ENCODE results near the gene RTEL1.
A peak's percentile ranks its signal among the peaks of the same experiment; 100 is the strongest.
"Not testable (repeated sequence)": the region's sequence is repeated elsewhere in the genome, so short reads cannot be mapped to it uniquely, and the experiment has no call there.

Gene RTEL1

DNA sequence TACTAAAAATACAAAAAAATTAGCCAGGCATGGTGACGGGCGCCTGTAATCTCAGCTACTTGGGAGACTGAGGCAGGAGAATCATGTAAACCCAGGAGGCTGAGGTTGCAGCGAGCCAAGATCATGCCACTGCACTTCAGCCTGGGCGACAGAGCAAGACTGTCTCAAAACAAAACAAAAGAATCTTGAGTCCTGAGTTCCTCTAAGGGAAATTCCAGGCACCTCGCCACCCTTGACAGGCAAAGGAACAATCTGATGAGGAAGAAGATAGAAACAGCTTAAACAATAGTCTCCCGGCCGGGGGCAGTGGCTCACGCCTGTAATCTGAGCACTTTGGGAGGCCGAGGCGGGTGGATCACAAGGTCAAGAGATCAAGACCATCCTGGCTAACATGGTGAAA, 26.7 kb upstream of the RTEL1 start:
- not testable (repeated sequence) for H3K9me3 ChIP-seq (ENCODE audit: insufficient read depth, low read depth, low read length); H3K4me1 ChIP-seq (ENCODE audit: insufficient read depth, low read length); H3K9ac ChIP-seq (ENCODE audit: low read depth, low read length); H3K36me3 ChIP-seq (ENCODE audit: insufficient read depth, low read depth, low read length); H3K4me3 ChIP-seq (ENCODE audit: low read length); H3K27ac ChIP-seq (ENCODE audit: low read length); H3K27me3 ChIP-seq (ENCODE audit: insufficient read depth, low read length)

DNA sequence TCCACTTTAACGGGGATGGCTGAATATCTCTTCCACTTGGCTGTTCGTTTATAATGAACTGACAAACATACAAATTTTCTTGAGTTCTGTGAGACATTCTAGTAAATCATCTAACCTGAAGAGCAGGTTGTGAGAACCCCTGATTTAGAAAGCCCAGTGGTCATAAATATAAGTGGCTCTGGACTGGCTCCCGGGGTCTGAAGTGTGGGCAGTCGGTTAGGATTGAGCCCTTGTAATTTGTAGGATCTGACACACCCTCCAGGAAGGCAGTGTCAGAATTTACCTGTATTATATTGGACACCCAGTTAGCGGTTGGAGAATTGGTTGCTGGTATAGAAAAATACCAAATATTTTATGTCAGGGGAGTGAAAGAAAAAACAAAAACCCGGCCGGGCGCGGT, 24.4 kb upstream of the RTEL1 start:
- Histone ChIP-seq H3K36me3 (ENCODE audit: insufficient read depth, low read depth, low read length) (no peaks in the 10 kb centered on the region), H3K27ac (ENCODE audit: low read length) (no peak overlapping the region), H3K4me3 (ENCODE audit: low read length) (no peak overlapping the region), H3K9me3 (ENCODE audit: insufficient read depth, low read depth, low read length) (no peaks in the 10 kb centered on the region), H3K27me3 (ENCODE audit: insufficient read depth, low read length) (no peaks in the 10 kb centered on the region), H3K4me1 (ENCODE audit: insufficient read depth, low read length) (no peaks in the 10 kb centered on the region), H3K9ac (ENCODE audit: low read depth, low read length) (no peak overlapping the region)

DNA sequence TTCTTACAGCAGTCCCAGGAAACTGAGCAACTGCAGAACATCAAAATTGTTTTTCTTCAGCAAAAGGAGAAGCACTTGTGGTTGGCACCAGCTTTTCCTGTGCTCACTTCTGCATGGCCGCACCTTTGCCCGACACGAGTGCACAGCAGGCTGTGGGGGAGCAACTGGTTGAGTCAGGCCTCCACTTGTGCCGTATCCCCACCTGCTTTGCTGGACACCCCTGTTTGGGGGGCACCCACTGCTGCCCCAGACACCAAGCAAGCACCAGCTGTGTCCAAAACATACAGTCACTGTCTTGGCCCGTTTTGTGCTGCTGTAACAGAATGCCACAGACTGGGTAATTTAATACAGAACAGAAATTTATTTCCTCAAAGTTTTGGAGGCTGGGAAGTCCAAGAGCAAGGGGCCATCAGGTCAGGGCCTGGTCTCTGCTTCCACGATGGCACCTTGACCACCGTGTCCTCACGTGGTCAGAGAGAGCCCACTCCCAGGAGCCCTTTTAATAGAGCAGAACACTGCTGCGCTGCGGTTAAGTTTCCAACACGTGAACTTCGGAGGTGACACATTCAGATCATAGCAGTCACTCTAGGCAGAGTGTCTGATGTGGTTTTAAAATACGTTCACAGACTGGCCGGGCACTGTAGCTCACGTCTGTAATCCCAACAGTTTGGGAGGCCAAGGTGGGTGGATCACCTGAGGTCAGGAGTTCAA, 22.5 kb upstream of the RTEL1 start:
- Histone ChIP-seq H3K27ac (ENCODE audit: low read length) (no peak overlapping the region), H3K36me3 (ENCODE audit: insufficient read depth, low read depth, low read length) (no peaks in the 10 kb centered on the region), H3K9me3 (ENCODE audit: insufficient read depth, low read depth, low read length) (no peaks in the 10 kb centered on the region), H3K4me3 (ENCODE audit: low read length) (no peak overlapping the region), H3K27me3 (ENCODE audit: insufficient read depth, low read length) (no peaks in the 10 kb centered on the region), H3K4me1 (ENCODE audit: insufficient read depth, low read length) (no peaks in the 10 kb centered on the region), H3K9ac (ENCODE audit: low read depth, low read length) (no peak overlapping the region)

DNA sequence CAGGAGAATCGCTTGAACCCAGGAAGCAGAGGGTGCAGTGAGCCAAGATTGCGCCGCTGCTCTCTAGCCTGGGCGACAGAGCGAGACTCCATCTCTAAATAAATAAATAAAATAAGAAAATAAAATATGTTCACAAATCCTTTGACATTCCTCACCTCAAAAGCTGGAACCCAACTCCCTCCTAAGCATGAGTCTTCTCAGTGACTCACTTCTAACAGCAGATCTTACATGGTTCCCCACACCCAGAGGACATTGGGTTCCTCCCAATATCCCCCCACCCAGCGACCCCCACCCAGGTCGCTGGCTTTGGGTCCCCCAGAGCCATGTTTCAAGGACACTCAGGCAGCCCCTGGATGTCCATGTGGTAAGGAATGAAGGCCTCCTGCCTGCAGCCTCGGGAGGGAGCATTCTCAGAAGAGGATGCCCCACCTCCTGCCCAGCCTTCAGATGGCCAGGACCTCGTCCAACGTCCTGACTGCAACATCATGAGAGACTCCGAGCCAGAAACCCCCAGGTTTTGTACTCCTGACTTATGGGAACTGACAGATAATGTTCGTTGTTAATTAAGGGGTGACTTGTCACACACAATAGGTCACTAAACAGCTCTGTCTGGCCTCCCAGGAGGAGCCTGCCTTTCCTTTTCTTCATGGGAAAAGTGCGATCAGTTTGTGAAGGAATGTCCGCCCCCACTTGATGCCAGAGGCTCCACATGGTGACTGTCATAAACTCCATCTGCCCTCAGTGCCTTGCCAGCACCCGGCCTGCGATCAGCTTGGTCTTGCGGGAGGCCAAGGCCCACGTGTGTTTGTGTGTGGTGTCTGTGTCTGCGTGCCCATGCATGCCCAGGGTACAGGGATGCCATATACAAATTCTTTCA, 21.1 kb upstream of the RTEL1 start:
- no peaks in the 10 kb centered on the region for H3K4me1 ChIP-seq (ENCODE audit: insufficient read depth, low read length)
- no peak overlapping the region for H3K9ac ChIP-seq (ENCODE audit: low read depth, low read length)
- no peaks in the 10 kb centered on the region for H3K36me3 ChIP-seq (ENCODE audit: insufficient read depth, low read depth, low read length)
- H3K9me3 ChIP-seq (ENCODE audit: insufficient read depth, low read depth, low read length): no peaks in the 10 kb centered on the region
- no peaks in the 10 kb centered on the region for H3K27me3 ChIP-seq (ENCODE audit: insufficient read depth, low read length)
- no peak overlapping the region for H3K27ac ChIP-seq (ENCODE audit: low read length)
- no peak overlapping the region for H3K4me3 ChIP-seq (ENCODE audit: low read length)

DNA sequence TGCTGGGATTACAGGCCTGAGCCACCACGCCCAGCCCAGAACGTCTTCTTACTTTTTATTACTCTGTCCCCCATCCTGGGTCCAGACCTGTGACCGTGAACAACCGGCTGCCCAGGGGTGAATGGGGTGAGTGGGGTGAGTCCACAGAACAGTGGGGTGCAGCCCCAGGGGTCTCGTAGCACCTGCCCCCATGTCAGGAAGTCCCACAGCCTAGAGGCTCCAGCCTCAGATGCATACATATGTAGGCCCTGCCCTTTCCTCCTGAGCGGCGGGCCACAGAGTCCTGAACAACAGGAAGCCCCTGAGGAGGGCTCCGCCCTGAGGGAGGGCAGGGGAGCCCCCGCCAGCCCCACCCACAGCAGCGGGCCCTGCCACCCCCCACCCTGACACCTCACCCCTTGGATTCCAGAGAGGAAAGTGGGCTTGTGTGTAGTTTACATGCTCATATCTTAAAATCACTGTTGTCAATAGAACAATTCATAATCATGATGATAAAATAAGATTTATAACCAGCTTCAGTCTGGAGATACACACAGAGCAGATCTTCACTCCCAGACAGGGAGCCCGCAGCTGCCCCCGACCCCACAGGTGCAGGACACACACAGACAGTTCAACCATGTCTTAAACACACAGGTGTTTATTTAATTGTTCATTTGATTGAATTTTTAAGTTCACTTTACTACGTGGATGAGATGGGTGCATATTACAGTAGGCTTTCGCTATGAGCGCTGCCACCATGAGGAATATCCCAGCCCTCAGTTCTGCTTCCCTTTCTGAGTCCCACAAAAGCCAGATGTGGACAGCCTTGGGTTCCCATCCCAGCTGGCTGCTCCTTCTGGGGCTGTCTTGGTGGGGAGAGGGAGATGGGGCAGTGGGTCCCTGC, 18.8 kb upstream of the RTEL1 start:
- H3K9ac ChIP-seq (ENCODE audit: low read depth, low read length): no peak overlapping the region

DNA sequence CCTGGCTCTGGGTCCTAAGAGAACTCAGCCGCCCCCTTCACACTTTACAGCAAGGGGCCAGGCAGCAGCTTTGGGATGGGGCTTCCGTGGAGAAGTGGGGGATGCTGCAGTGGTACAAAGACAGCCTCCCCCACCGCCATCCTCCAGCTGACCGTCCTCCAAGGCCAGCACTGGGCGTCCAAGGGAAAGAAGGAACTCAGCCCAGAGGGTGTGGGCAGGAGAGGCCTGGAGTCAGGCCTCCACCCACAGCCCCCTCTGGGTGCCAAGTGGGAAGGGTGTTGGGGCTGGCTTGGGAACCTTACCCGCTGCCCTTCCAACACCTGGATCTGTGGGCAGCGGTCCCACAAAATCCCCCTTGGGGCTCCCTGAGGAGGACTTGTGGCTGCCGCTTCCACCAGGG, 18.0 kb upstream of the RTEL1 start:
- no peak overlapping the region for H3K9ac ChIP-seq (ENCODE audit: low read depth, low read length)
- H3K4me3 ChIP-seq (ENCODE audit: low read length): no peak overlapping the region
- H3K36me3 ChIP-seq (ENCODE audit: insufficient read depth, low read depth, low read length): no peaks in the 10 kb centered on the region
- no peak overlapping the region for H3K27ac ChIP-seq (ENCODE audit: low read length)
- no peaks in the 10 kb centered on the region for H3K4me1 ChIP-seq (ENCODE audit: insufficient read depth, low read length)
- no peaks in the 10 kb centered on the region for H3K27me3 ChIP-seq (ENCODE audit: insufficient read depth, low read length)
- H3K9me3 ChIP-seq (ENCODE audit: insufficient read depth, low read depth, low read length): no peaks in the 10 kb centered on the region

More for the DNA sequence above, 18.8 kb upstream of the RTEL1 start:
- H3K4me3 ChIP-seq (ENCODE audit: low read length): no peak overlapping the region
- H3K4me1 ChIP-seq (ENCODE audit: insufficient read depth, low read length): no peaks in the 10 kb centered on the region
- no peak overlapping the region for H3K27ac ChIP-seq (ENCODE audit: low read length)
- no peaks in the 10 kb centered on the region for H3K36me3 ChIP-seq (ENCODE audit: insufficient read depth, low read depth, low read length)
- no peaks in the 10 kb centered on the region for H3K27me3 ChIP-seq (ENCODE audit: insufficient read depth, low read length)
- H3K9me3 ChIP-seq (ENCODE audit: insufficient read depth, low read depth, low read length): no peaks in the 10 kb centered on the region

DNA sequence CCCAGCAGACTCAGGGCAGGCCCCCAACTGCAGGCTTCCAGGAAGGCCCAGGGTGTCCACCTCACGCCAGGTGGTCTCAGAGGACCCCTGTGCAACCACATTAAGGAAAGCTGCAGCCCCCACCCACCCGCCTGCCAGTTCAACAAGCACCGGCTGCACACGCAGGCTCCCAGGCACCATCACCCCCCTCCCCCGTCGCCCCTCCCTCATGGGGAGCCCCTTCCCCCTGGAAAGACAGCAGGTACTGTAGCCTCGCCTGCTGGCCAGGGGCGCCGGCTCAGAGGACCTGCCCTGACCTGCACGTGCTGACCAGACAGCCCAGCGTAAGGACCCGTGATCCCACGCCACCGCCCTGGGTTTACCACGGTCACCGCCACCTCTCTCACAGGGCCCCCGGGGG, 17.4 kb upstream of the RTEL1 start:
- not testable (repeated sequence) for H3K27me3 ChIP-seq (ENCODE audit: insufficient read depth, low read length); H3K4me1 ChIP-seq (ENCODE audit: insufficient read depth, low read length); H3K36me3 ChIP-seq (ENCODE audit: insufficient read depth, low read depth, low read length); H3K27ac ChIP-seq (ENCODE audit: low read length); H3K9ac ChIP-seq (ENCODE audit: low read depth, low read length); H3K4me3 ChIP-seq (ENCODE audit: low read length); H3K9me3 ChIP-seq (ENCODE audit: insufficient read depth, low read depth, low read length)

DNA sequence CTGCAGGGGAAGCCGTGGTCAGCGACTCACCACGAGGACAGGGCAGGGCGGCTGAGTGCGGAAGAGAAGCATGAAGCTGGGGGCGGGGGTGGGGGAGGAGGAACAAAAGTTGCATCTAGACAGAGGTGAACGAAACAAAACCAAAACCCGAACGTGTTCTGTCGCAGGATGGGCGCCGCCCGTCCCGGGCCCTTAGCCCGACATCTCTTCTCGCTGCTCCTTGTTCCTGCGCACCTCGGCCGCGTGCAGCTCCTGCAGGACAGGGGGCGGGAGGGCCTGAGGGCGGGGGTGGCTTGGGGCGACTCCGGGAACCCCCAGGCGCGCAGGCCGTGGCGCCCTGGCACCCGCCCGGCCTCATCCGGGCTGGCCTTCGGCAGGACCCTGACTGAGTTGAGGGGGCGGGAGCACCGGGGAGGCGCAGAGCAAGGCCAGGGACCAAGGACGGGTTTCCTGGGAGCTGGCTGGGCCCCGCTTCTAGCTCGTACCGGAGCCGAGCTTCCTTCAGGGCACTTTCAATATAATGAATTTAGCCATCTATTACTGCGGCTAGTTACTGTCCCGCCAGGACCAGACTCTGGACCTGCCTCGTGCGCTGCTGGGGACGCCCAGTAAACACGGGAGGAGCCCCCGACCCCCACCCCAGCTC, 16.8 kb upstream of the RTEL1 start:
- Histone ChIP-seq H3K4me1 (ENCODE audit: insufficient read depth, low read length) (no peaks in the 10 kb centered on the region), H3K9me3 (ENCODE audit: insufficient read depth, low read depth, low read length) (no peaks in the 10 kb centered on the region), H3K4me3 (ENCODE audit: low read length) (peak overlapping the region; percentile 57; the same call in 1 of the 2 replicates), H3K27me3 (ENCODE audit: insufficient read depth, low read length) (no peaks in the 10 kb centered on the region), H3K9ac (ENCODE audit: low read depth, low read length) (no peak overlapping the region), H3K27ac (ENCODE audit: low read length) (no peak overlapping the region), H3K36me3 (ENCODE audit: insufficient read depth, low read depth, low read length) (no peaks in the 10 kb centered on the region)

DNA sequence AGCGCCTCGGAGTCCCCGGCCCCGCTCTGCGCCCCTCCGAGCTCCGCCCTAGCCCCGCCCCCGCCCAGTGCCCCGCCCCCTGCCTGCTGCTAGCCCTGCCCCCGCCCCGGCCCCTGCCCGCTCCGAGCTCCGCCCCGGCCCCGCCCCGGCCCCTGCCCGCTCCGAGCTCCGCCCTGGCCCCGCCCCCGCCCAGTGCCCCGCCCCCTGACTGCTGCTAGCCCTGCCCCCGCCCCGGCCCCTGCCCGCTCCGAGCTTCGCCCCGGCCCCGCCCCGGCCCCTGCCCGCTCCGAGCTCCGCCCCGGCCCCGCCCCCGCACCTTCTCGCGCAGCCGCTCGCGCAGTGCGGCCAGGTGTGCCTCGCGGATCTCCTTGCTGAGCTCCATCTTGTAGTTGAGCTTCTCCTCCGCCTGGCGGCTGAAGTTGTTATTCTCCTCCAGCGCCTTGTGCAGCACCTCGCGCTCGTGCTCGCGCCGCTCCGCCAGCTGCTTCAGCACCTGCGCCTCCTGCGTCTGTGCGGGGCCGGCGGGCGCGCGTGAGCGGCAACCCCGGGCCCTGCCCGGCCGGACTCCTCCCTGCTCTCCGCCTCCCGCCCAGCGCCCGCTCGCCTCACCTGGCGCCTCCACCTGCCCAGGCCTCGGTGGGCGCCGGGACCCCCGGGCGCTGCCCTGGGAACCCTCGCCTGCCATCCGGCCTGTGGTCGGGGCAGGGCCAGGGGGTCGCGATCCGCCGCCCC, 16.2 kb upstream of the RTEL1 start:
- no peak overlapping the region for H3K27ac ChIP-seq (ENCODE audit: low read length)

DNA sequence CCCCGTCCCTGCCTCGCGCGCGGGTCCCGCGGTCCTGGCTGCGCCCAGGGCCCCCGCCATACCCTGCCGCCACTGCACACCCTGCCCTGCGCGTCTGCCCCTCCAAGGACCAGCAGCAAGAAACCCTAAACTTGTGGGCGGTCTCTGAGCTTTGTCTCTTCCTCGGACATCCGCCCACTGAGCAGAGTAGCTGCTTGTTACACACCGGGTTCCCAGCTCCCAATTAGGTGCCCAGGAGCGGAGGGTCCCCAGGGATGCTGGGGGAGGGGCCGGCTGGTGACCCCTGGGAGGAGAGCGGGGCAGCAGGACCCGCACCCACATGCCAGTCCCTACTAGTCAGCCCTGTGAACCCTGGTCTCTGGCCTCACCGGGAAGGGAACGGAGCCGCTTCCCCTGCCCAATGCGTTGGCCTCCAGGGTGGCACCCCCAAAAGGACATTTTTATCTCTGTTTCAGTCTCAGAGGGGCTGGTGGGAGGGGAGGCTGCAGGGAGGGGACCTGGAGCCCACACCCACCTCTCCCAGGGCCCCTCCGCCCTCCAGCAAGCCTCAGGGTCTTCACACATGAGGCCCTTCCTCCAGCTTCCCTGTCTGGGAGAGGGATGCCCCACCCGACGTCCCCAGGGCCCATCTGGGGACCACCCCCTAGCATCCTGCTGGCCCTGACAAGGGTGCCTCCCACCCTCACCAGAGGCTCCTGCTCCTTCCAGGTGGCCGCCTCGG, 15.4 kb upstream of the RTEL1 start:
- Histone ChIP-seq H3K9ac (ENCODE audit: low read depth, low read length) (peak overlapping the region; percentile 66; the same call in 1 of the 2 replicates), H3K4me1 (ENCODE audit: insufficient read depth, low read length) (no peaks in the 10 kb centered on the region), H3K27me3 (ENCODE audit: insufficient read depth, low read length) (no peaks in the 10 kb centered on the region), H3K36me3 (ENCODE audit: insufficient read depth, low read depth, low read length) (no peaks in the 10 kb centered on the region), H3K9me3 (ENCODE audit: insufficient read depth, low read depth, low read length) (no peaks in the 10 kb centered on the region), H3K4me3 (ENCODE audit: low read length) (peak overlapping the region; percentile 76), H3K27ac (ENCODE audit: low read length) (no peak overlapping the region)

More for the DNA sequence above, 16.2 kb upstream of the RTEL1 start:
- Histone ChIP-seq H3K4me1 (ENCODE audit: insufficient read depth, low read length) (no peaks in the 10 kb centered on the region), H3K36me3 (ENCODE audit: insufficient read depth, low read depth, low read length) (no peaks in the 10 kb centered on the region), H3K27me3 (ENCODE audit: insufficient read depth, low read length) (no peaks in the 10 kb centered on the region), H3K9me3 (ENCODE audit: insufficient read depth, low read depth, low read length) (no peaks in the 10 kb centered on the region), H3K4me3 (ENCODE audit: low read length) (peak overlapping the region; percentile 76; the same call in 1 of the 2 replicates), H3K9ac (ENCODE audit: low read depth, low read length) (peak overlapping the region; percentile 66; the same call in 1 of the 2 replicates)

Data from iPS-20b (cell line).